ENCODE data around the gene LEPROT. TPM values are rescaled to one million over a fixed set of nuclear protein-coding genes. Genes with fewer than 3 reads are reported as not detected.

LEPROT gene
- polyA plus RNA-seq, 3 donors = 127 to 173 (median 150) TPM

DNA sequence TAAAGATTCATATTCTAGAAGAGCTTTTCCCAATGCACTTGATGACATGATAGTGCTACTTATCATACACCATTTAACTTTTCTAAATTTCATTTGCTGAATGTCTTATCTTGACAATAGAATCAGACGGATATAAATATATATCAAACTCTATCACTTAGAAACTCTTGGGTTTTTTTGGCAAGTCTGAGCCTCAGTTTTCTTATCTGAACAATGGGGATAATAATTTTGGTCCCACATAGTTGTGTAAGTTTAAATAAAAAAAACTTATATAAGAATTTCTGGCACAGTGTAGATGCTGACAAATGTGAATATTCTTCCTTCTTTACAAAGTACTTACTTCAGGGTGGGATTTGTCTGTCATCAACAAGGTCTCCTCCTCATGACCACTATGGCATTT, 21.5 kb upstream of the LEPROT start:
- no peak for DNase-seq (ENCODE audit: extremely low read depth in 1 of 11, low read depth in 9 of 11, low spot score in 4 of 11)

DNA sequence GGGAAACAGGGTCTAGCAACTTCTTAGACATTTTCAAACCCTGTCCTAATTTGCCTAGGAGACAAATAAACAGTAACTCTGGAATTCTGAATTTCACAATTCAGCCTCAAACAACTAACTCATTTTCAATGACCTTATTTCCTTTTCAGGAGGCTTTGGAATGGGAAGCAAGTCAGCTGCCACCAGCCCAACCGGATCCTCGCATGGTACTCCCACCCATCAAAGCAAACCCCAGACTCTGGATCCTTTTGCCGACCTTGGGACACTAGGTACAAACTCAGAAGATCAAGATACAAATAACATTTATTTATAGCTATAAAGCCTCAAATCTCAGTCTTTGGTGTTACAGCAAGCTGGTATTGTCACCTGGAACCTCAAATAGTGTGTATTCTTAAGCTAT, 18.9 kb upstream of the LEPROT start:
- DNase-seq (ENCODE audit: extremely low read depth in 1 of 11, low read depth in 9 of 11, low spot score in 4 of 11) = no peak

DNA sequence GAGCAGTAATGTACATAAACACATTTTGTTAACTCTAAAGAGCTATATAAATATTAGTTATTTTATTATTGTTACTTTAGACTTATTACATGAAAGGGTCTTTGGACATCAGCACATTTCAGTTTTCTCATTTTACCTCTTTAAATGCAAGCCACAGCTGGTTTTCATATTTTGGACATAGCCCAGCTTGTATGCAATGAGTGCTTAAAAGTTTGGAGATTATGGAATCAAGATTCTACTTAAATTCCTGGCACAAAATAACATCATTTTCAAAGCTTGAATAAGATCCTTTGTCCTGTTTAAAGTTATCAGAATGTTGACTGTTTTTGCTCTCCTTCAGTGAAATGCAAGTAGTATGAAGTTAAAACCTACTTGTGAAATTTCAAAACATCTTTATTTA, 15.5 kb upstream of the LEPROT start:
- DNase-seq (ENCODE audit: extremely low read depth in 1 of 11, low read depth in 9 of 11, low spot score in 4 of 11) = no peak

GRCh38 chr1:65407877-65408276, 12.6 kb upstream of the LEPROT start:
- peak in 1 of 11 donors; percentile 38 for DNase-seq (ENCODE audit: extremely low read depth in 1 of 11, low read depth in 9 of 11, low spot score in 4 of 11)

GRCh38 chr1:65409314-65409713, 11.2 kb upstream of the LEPROT start:
- no peak for DNase-seq (ENCODE audit: extremely low read depth in 1 of 11, low read depth in 9 of 11, low spot score in 4 of 11)

DNA sequence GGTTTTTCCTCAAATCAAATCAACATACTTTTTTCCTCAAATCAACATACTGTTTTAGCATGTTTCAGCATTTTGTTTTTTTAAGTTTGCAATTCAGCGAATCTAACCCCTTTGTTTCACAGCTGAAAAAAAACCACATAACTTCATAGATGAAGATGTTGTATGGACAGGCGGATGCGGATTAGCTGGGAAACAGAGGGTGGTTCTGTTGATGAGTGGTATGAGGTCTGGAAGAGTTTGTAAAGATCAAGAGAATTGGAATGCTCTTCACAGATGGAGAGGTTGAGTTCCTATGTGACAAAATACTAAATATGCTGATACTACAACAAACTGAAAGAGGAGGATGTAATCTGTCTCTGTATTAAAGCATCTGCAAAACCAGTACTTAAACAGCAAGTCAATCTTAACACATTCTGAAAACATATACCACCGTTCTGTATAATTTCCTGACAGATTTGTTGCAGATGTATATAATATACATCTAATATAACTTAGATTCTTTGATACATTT, 10.6 kb upstream of the LEPROT start:
- DNase-seq (ENCODE audit: extremely low read depth in 1 of 11, low read depth in 9 of 11, low spot score in 4 of 11) = no peak

DNA sequence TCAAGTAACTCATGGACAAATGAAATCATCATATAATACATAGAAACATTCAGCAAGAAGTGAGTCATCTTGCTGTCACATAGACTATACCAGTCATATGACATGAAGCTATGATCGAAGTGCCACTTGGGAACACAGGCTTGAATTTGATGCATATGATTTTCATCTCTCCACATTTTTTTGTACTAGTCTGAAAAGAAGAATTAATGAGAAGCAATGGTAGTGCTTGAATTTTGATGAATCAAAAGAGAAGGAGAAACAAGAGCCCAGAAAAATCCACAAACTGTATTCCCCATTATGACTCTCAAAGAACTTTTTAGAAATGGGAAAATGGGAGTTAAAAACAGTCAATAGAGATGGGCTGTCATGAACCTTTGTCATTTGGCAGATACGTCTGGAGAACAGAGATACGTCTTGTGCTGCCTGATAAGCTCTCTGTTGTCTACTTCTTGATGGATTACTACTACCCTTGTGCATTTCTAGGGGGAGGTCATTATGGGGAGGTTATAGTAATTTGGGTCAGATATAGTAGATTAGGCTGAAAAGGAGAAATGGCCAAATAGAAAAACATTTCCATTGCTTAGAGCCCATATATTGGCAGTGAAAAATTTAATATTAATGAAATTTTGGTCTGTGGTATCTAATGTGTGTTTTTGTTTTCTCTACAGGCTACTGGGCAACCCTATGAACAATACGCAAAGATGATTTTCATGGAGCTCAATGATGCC, 8.0 kb upstream of the LEPROT start:
- no peak for DNase-seq (ENCODE audit: extremely low read depth in 1 of 11, low read depth in 9 of 11, low spot score in 4 of 11)

- no peak for DNase-seq (ENCODE audit: extremely low read depth in 1 of 11, low read depth in 9 of 11, low spot score in 4 of 11)
Measured at GRCh38 chr1:65412984-65413375, 7.5 kb upstream of the LEPROT start.

DNA sequence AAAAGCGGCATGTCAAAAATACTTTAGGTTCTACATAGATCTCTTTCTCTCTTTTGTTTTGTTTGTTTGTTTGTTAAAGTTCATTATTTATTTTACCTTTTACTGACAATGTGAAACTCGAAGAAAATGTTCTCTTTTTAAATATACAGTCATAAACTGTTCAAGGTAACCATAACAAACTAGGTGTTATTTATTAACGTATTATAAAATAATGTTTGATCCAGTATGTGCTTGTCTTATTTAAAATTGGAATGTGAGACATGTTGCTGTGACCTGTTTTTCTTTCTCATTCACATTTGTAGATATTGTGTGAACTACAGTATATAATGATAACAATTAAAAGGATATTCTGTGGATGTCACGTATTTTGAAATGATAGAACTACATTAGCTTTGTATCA, 5.9 kb upstream of the LEPROT start:
- no peak for DNase-seq (ENCODE audit: extremely low read depth in 1 of 11, low read depth in 9 of 11, low spot score in 4 of 11)

- DNase-seq (ENCODE audit: extremely low read depth in 1 of 11, low read depth in 9 of 11, low spot score in 4 of 11) = no peak
Measured at GRCh38 chr1:65416767-65417166, 3.7 kb upstream of the LEPROT start.

DNA sequence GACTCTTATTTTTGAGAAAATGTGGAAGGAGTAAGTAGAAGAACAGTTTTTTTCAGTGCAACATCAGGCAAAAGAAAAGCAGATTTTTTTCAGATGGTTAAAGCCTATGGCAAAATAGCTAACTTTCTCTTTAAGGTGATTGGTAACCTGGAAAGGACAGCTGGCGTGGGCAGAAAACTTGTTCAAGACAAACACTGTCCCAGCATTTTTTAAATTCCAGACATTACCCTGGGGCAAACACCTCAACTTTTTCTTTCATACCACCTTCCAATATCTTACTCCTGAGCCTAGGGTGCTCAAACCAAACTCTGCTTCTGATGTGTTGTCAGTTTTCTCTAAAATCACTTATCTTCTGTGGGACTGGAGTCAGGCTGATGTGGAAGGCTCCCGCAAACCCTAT, 2.7 kb upstream of the LEPROT start:
- DNase-seq (ENCODE audit: extremely low read depth in 1 of 11, low read depth in 9 of 11, low spot score in 4 of 11) = no peak

DNA sequence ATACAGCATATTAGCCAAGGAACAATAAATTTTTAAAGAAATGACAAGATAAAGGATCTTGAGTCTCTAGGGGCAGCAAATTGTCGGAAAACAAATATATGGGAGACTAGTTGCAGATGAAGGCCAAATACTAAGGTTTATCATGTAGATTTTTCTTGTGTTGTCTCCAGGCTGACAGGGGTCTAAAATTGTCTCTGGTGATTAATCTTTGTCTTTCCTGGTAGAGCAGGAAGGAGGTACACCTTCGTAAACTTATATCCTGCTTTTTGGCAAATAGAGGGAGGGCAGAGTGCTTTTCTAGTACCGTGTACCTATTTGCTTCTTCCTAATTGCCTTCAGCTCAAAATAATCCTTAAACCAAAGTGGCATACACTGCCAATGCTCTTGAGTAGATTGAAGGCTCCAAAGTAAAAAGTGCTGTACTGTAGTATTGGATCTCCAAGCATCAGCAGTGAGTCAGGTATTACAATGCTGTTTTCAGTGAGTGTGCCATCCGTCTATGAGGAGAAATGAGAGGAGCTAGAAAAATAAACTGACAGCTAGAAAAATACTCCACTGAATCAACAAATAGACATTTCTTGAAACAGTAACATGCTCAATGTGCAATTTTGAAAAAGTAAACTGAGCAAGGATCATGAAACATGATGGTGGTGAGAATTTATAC, 1.8 kb upstream of the LEPROT start:
- no peak for DNase-seq (ENCODE audit: extremely low read depth in 1 of 11, low read depth in 9 of 11, low spot score in 4 of 11)

DNA sequence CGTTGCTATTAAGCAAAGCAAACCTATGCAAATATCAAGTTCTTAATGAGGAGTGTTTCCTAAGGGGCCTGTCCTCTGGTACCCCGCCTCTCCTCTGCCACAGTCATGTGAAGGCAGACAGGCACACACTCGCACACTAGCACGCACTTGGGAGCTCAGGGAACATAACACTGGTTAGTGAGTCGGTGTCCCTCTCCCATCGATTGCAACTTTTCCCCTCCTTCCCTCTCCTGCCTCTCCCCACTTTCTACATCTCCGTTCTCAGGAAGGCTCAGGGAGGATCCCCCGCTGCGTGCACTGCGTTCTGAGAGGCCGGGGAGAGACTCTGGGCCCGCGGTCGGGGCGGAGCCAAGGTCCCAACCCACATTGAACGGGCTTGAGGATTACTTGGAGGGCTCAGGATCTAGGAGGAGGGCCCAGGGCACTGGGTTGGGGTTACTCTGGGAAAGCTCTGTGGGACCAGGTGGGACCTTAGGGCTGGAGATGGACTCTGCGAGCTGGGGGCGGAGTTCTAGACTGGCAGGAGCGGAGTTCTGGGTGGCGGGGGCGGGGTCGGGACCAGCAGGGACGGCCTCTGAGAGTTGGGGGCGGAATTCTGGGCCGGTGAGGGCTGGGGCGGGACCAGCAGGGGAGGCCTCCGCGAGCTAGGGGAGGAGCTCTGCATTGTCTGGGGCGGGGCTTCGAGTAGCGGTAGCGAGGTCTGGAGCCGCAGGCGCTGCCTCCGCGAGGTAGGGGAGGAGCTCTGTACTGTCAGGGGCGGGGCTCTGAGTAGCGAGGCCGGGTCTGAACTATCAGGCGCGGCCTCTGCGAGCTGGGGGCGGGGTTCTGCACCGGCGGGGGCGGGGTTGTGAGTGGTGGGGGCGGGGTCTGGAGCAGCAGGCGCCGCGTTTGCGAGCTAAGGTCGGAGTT, 533 bp upstream of the LEPROT start:
- peak; percentile 87 to 97 (median 95) for DNase-seq (ENCODE audit: extremely low read depth in 1 of 11, low read depth in 9 of 11, low spot score in 4 of 11)

- DNase-seq (ENCODE audit: extremely low read depth in 1 of 11, low read depth in 9 of 11, low spot score in 4 of 11) = peak in 1 of 11 donors; percentile 14
Measured at GRCh38 chr1:65421351-65422025, 1.0 kb downstream of the LEPROT start.

DNA sequence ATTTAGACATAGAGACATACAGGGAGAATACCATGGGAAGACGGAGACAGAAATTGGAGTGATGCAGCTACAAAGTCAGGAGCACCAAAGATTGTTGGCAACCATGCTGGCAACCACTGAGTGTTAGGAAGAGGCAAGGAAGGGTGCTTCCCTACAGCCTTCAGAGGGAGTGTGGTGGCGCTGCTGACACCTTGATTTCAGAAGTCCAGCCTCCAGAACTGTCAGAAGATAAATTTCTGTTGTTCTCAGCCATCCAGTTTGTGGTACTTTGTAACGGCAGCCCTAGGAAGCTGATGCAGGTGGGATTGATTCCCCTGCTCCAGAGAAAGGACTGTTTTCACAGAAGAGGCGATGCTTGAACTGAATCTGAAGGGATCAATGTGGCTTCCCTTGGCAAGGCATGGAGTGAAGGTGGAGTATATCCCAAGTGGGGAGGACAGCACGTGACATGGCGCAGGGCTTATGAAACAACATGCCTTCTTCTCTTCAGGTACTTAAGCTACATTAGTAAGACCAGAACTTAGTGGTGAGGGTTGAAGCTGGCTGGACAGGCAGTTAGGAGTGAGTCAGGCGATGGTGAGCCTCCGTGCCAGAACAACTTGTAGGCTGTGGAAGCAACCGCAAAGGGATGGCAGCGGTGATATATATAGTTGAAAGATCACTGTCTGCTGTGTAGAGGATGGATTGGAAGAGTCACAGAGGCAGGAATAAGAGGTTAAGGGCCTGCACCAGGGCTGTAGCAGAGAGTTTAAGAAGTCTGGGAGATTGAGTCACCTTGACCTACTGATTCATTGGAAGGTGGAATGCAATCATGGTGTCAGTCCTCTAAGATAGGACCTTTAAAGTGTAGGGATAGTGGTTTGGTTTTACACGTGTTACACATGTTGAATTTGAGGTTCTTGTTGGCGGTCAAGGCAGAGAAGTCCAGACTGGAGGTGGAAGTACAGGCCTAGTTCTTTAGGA, 2.1 kb downstream of the LEPROT start:
- no peak for DNase-seq (ENCODE audit: extremely low read depth in 1 of 11, low read depth in 9 of 11, low spot score in 4 of 11)

GRCh38 chr1:65423884-65424572, 3.6 kb downstream of the LEPROT start:
- no peak for DNase-seq (ENCODE audit: extremely low read depth in 1 of 11, low read depth in 9 of 11, low spot score in 4 of 11)

- no peak for DNase-seq (ENCODE audit: extremely low read depth in 1 of 11, low read depth in 9 of 11, low spot score in 4 of 11)
Measured at GRCh38 chr1:65424573-65424889, 4.1 kb downstream of the LEPROT start.

GRCh38 chr1:65425006-65425405, 4.5 kb downstream of the LEPROT start:
- DNase-seq (ENCODE audit: extremely low read depth in 1 of 11, low read depth in 9 of 11, low spot score in 4 of 11) = no peak

Data from renal cortex interstitium (tissue), 11 donors.